Lower leg skin (tissue), 3 donors: ENCODE data around the gene KDM4D.

Experiments used
- POLR2A ChIP-seq, 2 donors: fragments of 450-650 bp; IDR thresholded peaks; one replicate each; pipeline ENCODE4 v1.6.1; 2016 to 2017; ENCODE audit warnings: antibody characterized with exemption in 2 of 2, mild to moderate bottlenecking in 1 of 2, moderate library complexity in 1 of 2
- TF ChIP-seq, protein P1 (sequence below), 3 donors: fragments of 450-650 bp; IDR thresholded peaks; one replicate each; pipeline ENCODE4 v1.5.1; 2016; ENCODE audit warnings: antibody characterized with exemption in 3 of 3, mild to moderate bottlenecking in 3 of 3, moderate library complexity in 2 of 3

DNA sequence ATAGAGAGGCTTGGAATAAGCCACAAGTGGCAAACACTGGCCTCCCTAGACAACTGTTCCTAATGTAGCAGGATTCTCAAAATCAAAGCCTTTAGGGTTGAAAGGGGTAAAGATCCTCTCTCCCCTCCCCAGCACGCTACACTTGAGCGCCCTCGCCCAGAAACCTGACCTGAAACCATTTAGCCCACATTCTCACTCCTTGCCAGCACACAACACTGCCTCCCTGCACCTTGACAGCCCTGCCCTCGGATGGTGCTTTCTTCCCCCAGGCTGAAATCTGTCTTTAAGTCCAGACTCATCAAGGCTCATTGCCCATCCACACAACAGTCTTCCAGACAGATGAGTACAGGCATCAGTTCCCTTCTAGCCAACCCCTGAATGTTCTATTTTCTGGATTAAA, 26.7 kb upstream of the KDM4D start:
- TF ChIP-seq, protein P1, sequence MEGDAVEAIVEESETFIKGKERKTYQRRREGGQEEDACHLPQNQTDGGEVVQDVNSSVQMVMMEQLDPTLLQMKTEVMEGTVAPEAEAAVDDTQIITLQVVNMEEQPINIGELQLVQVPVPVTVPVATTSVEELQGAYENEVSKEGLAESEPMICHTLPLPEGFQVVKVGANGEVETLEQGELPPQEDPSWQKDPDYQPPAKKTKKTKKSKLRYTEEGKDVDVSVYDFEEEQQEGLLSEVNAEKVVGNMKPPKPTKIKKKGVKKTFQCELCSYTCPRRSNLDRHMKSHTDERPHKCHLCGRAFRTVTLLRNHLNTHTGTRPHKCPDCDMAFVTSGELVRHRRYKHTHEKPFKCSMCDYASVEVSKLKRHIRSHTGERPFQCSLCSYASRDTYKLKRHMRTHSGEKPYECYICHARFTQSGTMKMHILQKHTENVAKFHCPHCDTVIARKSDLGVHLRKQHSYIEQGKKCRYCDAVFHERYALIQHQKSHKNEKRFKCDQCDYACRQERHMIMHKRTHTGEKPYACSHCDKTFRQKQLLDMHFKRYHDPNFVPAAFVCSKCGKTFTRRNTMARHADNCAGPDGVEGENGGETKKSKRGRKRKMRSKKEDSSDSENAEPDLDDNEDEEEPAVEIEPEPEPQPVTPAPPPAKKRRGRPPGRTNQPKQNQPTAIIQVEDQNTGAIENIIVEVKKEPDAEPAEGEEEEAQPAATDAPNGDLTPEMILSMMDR (IDR thresholded peaks at IDR 0.05): no peak
- TF ChIP-seq POLR2A (IDR thresholded peaks at IDR 0.05): no peak
